K562 (cell line): ENCODE measurements around the gene TRDMT1.

Experiments
- ADNP ChIP-seq: fragments of 200-800 bp; sonication (Bioruptor generic); IDR thresholded peaks from 2 replicates; pipeline ENCODE4 v1.6.1; 2016; ENCODE audit warnings: missing genetic modification characterization, missing compliant biosample characterization
- ATF2 ChIP-seq: sonication (generic); formaldehyde crosslinking; IDR thresholded peaks from 2 replicates; pipeline ENCODE4 v1.8.1; 2022; ENCODE audit warnings: missing genetic modification reagents
- BRCA1 ChIP-seq, 2 experiments: fragments of 450-650 bp in 1 of 2; sonication (generic) in 1 of 2; formaldehyde crosslinking in 1 of 2; IDR thresholded peaks; 2 replicates each; pipeline versions ENCODE4 v1.5.0 to v1.6.1; 2017 to 2020; ENCODE audit warnings: mild to moderate bottlenecking in 1 of 2, missing genetic modification reagents in 1 of 2
- CTCF ChIP-seq, 3 experiments: IDR thresholded peaks in 2 of 3; conservative IDR thresholded peaks in 1 of 3; 2 replicates each; pipeline ENCODE4 v1.5.1; 2011 to 2012; ENCODE audit warnings: low read length in 3 of 3, mild to moderate bottlenecking in 3 of 3, control low read depth in 2 of 3, improper control_type of control experiment in 1 of 3, inconsistent platforms in 1 of 3, low read depth in 1 of 3, mixed read lengths in 1 of 3, moderate library complexity in 1 of 3; ENCODE audit not compliant: insufficient read depth in 2 of 3
- MAFG ChIP-seq: fragments of 450-650 bp; conservative IDR thresholded peaks from 2 replicates; pipeline ENCODE4 v1.6.1; 2016; ENCODE audit warnings: missing genetic modification characterization, missing compliant biosample characterization
- POLR2A ChIP-seq: fragments of 450-650 bp; conservative IDR thresholded peaks from 2 replicates; pipeline ENCODE4 v1.6.1; 2016

GRCh38 chr10:17155826-17156225 is 45.6 kb downstream of the TRDMT1 start:
- TF ChIP-seq CTCF (IDR thresholded peaks at IDR 0.05 in 2 of 3, conservative IDR thresholded peaks at IDR 0.05 in 1 of 3; ENCODE audit: insufficient read depth in 2 of 3, low read depth in 1 of 3, low read length in 3 of 3), result no peak
- TF ChIP-seq MAFG (tag), result no peak
- no peak for TF ChIP-seq ATF2 (CRISPR knock-in tag)
- TF ChIP-seq ADNP (tag), result no peak
- TF ChIP-seq BRCA1 (IDR thresholded peaks at IDR 0.05), result no peak
- TF ChIP-seq BRCA1 (CRISPR knock-in tag; IDR thresholded peaks at IDR 0.05), result no peak
- TF ChIP-seq POLR2A, result no peak
